H9 (cell line): ENCODE results near the gene ZNF429. TPM values are rescaled to one million over a fixed set of nuclear protein-coding genes. Genes with fewer than 3 reads are reported as not detected.

Experiments used
- DNase-seq: peaks from one replicate; pipeline ENCODE4 v3.0.0-alpha.2; 2017
- H2AFZ ChIP-seq: one replicate; pipeline ENCODE4 v1.6.1; 2013; ENCODE audit warnings: mild to moderate bottlenecking, low read length, control low read depth, moderate library complexity
- H2AK5ac ChIP-seq: 2 replicates; pipeline ENCODE4 v1.6.1; 2013; ENCODE audit warnings: low read length, control low read depth, mixed read lengths; ENCODE audit not compliant: insufficient read length
- H2BK120ac ChIP-seq: one replicate; pipeline ENCODE4 v1.6.1; 2013; ENCODE audit warnings: low read depth, mild to moderate bottlenecking, low read length, control low read depth, inconsistent platforms; ENCODE audit not compliant: poor library complexity, severe bottlenecking
- H2BK12ac ChIP-seq: 2 replicates; pipeline ENCODE4 v1.6.1; 2013; ENCODE audit warnings: low read length, control low read depth, mixed read lengths, low read depth; ENCODE audit not compliant: insufficient read length
- H2BK15ac ChIP-seq: 2 replicates; pipeline ENCODE4 v1.6.1; 2013; ENCODE audit warnings: low read depth, low read length, control low read depth
- H2BK20ac ChIP-seq: one replicate; pipeline ENCODE4 v1.6.1; 2013; ENCODE audit warnings: low read depth, mild to moderate bottlenecking, low read length, control low read depth, inconsistent platforms; ENCODE audit not compliant: poor library complexity, severe bottlenecking
- H2BK5ac ChIP-seq: 2 replicates; pipeline ENCODE4 v1.6.1; 2013; ENCODE audit warnings: low read length, control low read depth, mixed read lengths; ENCODE audit not compliant: insufficient read length
- H3K14ac ChIP-seq: 2 replicates; pipeline ENCODE4 v1.6.1; 2013; ENCODE audit warnings: low read length, control low read depth; ENCODE audit not compliant: insufficient read depth
- H3K18ac ChIP-seq: 2 replicates; pipeline ENCODE4 v1.6.1; 2013; ENCODE audit warnings: low read depth, mild to moderate bottlenecking, mixed read lengths, low read length, control low read depth; ENCODE audit not compliant: insufficient read length
- H3K23ac ChIP-seq: 2 replicates; pipeline ENCODE4 v1.6.1; 2013; ENCODE audit warnings: low read length, control low read depth, mixed read lengths, low read depth; ENCODE audit not compliant: insufficient read length
- H3K23me2 ChIP-seq: 2 replicates; pipeline ENCODE4 v1.6.1; 2013; ENCODE audit warnings: low read depth, mild to moderate bottlenecking, mixed read lengths, low read length, control low read depth; ENCODE audit not compliant: insufficient read length, poor library complexity, severe bottlenecking
- H3K27ac ChIP-seq: 2 replicates; pipeline ENCODE4 v1.5.1; 2013; ENCODE audit warnings: low read length, control low read depth, mixed read lengths, low read depth; ENCODE audit not compliant: insufficient read length
- H3K27me3 ChIP-seq: 2 replicates; pipeline ENCODE4 v1.6.1; 2013; ENCODE audit warnings: low read length, control low read depth, inconsistent platforms; ENCODE audit not compliant: insufficient read depth
- H3K4ac ChIP-seq: 2 replicates; pipeline ENCODE4 v1.6.1; 2013; ENCODE audit warnings: low read depth, mild to moderate bottlenecking, control low read depth, inconsistent platforms, low read length, moderate library complexity
- H3K4me1 ChIP-seq: 2 replicates; pipeline ENCODE4 v1.6.1; 2013; ENCODE audit warnings: low read length, control low read depth, inconsistent platforms; ENCODE audit not compliant: insufficient read depth
- H3K4me2 ChIP-seq: 2 replicates; pipeline ENCODE4 v1.6.1; 2013; ENCODE audit warnings: low read length, control low read depth, mixed read lengths; ENCODE audit not compliant: insufficient read length, insufficient read depth
- H3K56ac ChIP-seq: 2 replicates; pipeline ENCODE4 v1.6.1; 2013; ENCODE audit warnings: low read depth, mild to moderate bottlenecking, mixed read lengths, low read length, control low read depth; ENCODE audit not compliant: insufficient read length
- H3K79me1 ChIP-seq: 2 replicates; pipeline ENCODE4 v1.6.1; 2013; ENCODE audit warnings: low read depth, mild to moderate bottlenecking, moderate library complexity, low read length, control low read depth, inconsistent platforms; ENCODE audit not compliant: insufficient read depth, poor library complexity, severe bottlenecking
- H3K79me2 ChIP-seq: 2 replicates; pipeline ENCODE4 v1.6.1; 2013; ENCODE audit warnings: low read length, control low read depth, inconsistent platforms; ENCODE audit not compliant: insufficient read depth
- H3K9ac ChIP-seq: 2 replicates; pipeline ENCODE4 v1.6.1; 2013; ENCODE audit warnings: low read length, control low read depth, mixed read lengths; ENCODE audit not compliant: insufficient read length; ENCODE audit errors: extremely low read depth
- H3K9me3 ChIP-seq: one replicate; pipeline ENCODE4 v1.6.1; 2013; ENCODE audit warnings: low read depth, low read length, inconsistent platforms; ENCODE audit not compliant: control insufficient read depth
- H3T11ph ChIP-seq: one replicate; pipeline ENCODE4 v1.6.1; 2013; ENCODE audit warnings: mild to moderate bottlenecking, low read length, control low read depth, inconsistent platforms
- H4K20me1 ChIP-seq: one replicate; pipeline ENCODE4 v1.6.1; 2013; ENCODE audit not compliant: control insufficient read depth, insufficient read length, insufficient read depth
- H4K5ac ChIP-seq: 2 replicates; pipeline ENCODE4 v1.6.1; 2013; ENCODE audit warnings: low read depth, mild to moderate bottlenecking, mixed read lengths, low read length, control low read depth; ENCODE audit not compliant: insufficient read length
- H4K8ac ChIP-seq: replicated peaks from 2 replicates; pipeline ENCODE4 v1.6.1; 2013; ENCODE audit warnings: low read length, control low read depth, mixed read lengths, low read depth; ENCODE audit not compliant: insufficient read length
- H4K91ac ChIP-seq: 2 replicates; pipeline ENCODE4 v1.6.1; 2013; ENCODE audit warnings: low read depth, mild to moderate bottlenecking, moderate library complexity, mixed read lengths, low read length, control low read depth; ENCODE audit not compliant: insufficient read length
- H3K27ac Mint-ChIP-seq, 3 experiments: 2 replicates in 2 of 3; 3 replicates in 1 of 3; pipeline ENCODE4 v1.8.0; 2020 to 2021; ENCODE audit warnings: mixed read lengths in 3 of 3, mild to moderate bottlenecking in 1 of 3, moderate library complexity in 1 of 3
- H3K27me3 Mint-ChIP-seq: 2 replicates; pipeline ENCODE4 v1.8.0; 2021; ENCODE audit warnings: low read depth, mild to moderate bottlenecking, moderate library complexity, mixed read lengths
- H3K36me3 Mint-ChIP-seq, 3 experiments: 2 replicates in 2 of 3; 3 replicates in 1 of 3; pipeline ENCODE4 v1.8.0; 2020 to 2021; ENCODE audit warnings: low read depth in 3 of 3, mixed read lengths in 3 of 3; ENCODE audit not compliant: insufficient read depth in 1 of 3
- H3K4me1 Mint-ChIP-seq, 2 experiments: 2 replicates each; pipeline ENCODE4 v1.8.0; 2020; ENCODE audit warnings: mixed read lengths in 2 of 2
- H3K4me3 Mint-ChIP-seq, 2 experiments: 2 replicates in 1 of 2; 3 replicates in 1 of 2; pipeline ENCODE4 v1.8.0; 2020 to 2021; ENCODE audit warnings: mild to moderate bottlenecking in 2 of 2, mixed read lengths in 2 of 2, moderate library complexity in 1 of 2
- H3K9me3 Mint-ChIP-seq, 2 experiments: 2 replicates in 1 of 2; 3 replicates in 1 of 2; pipeline ENCODE4 v1.8.0; 2020; ENCODE audit warnings: mild to moderate bottlenecking in 2 of 2, mixed read lengths in 2 of 2, moderate library complexity in 1 of 2
- WGBS: extraction: QIAGEN DNeasy Blood & Tissue Kit; methylation state at CpG from one replicate; pipeline ENCODE4 v1.1.7; 2013; ENCODE audit warnings: missing lambda C conversion rate, low lambda C conversion rate, mixed read lengths; ENCODE audit not compliant: insufficient read length; ENCODE audit errors: extremely low coverage; 5-methylcytosine and 5-hydroxymethylcytosine counted together
- total RNA-seq: library from RNA; stranded (reverse); gene quantifications from 2 replicates; pipeline ENCODE4 v1.2.1, GENCODE V29; 2021
- TF ChIP-seq, protein P1 (sequence below): fragments of 200-600 bp; sonication (generic); conservative IDR thresholded peaks from 3 replicates; pipeline ENCODE4 v1.8.0; 2021; ENCODE audit warnings: antibody characterized with exemption, mild to moderate bottlenecking

ZNF429 gene
- total RNA-seq, 1 experiment from 2014 or later = 11.2 TPM

DNA sequence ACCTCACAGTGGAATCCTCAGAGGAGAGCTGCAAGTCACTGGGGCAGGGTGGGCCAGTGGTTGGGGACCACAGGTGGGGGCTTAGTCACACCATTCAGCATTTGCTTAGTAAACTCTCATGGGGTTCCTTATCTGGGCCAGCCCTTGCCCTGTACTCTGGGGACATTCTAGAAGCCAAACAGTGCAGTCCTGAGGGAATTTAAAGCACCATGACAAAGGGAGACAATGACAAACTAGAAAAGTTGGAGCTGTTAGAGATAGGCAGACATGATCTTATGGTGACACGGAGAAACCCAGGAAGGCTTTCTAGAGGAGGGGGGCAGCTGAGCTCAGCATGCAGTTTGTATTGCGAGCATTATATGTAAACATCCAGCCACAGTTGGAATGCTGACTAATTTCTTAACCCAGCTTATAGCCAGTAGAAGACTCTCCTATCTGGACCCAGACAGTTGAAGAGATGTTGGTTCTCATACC, 87.6 kb downstream of the ZNF429 start:
- Mint-ChIP-seq H3K36me3 (peaks cover 0 to 6% (median 2%) of the 10 kb centered on the region in 3 experiments; a peak in 4 of 7 replicates), H3K27me3 (peaks cover 9% of the 10 kb centered on the region), H3K27ac (no peak overlapping the region), H3K4me3 (no peak overlapping the region), H3K9me3 (peaks cover 69 to 81% of the 10 kb centered on the region in 2 experiments), H3K4me1 (peaks cover 4 to 5% of the 10 kb centered on the region in 2 experiments; a peak in 2 of 4 replicates)
- no CpG with 5 or more reads among the region's 2 CpGs for WGBS
- H3K9ac ChIP-seq = no peak overlapping the region
- no peak overlapping the region for H2BK20ac ChIP-seq
- no peaks in the 10 kb centered on the region for H4K20me1 ChIP-seq
- no peak overlapping the region for H2BK15ac ChIP-seq
- H2AK5ac ChIP-seq = no peak overlapping the region
- no peaks in the 10 kb centered on the region for H3K27me3 ChIP-seq
- peaks cover 42% of the 10 kb centered on the region for H3K9me3 ChIP-seq
- no peak overlapping the region for H3K18ac ChIP-seq
- no peaks in the 10 kb centered on the region for H3K4me1 ChIP-seq
- H2BK5ac ChIP-seq = no peak overlapping the region
- H3K23me2 ChIP-seq = no peaks in the 10 kb centered on the region
- no peaks in the 10 kb centered on the region for H3K79me2 ChIP-seq
- H4K8ac ChIP-seq = no peak overlapping the region
- H2BK12ac ChIP-seq = no peak overlapping the region
- H3K27ac ChIP-seq = no peak overlapping the region
- H3K56ac ChIP-seq = no peak overlapping the region
- H2BK120ac ChIP-seq = no peak overlapping the region
- H4K91ac ChIP-seq = no peak overlapping the region
- no peak overlapping the region for H2AFZ ChIP-seq
- no peak overlapping the region for H4K5ac ChIP-seq
- H3K23ac ChIP-seq = no peak overlapping the region
- TF ChIP-seq, protein P1, sequence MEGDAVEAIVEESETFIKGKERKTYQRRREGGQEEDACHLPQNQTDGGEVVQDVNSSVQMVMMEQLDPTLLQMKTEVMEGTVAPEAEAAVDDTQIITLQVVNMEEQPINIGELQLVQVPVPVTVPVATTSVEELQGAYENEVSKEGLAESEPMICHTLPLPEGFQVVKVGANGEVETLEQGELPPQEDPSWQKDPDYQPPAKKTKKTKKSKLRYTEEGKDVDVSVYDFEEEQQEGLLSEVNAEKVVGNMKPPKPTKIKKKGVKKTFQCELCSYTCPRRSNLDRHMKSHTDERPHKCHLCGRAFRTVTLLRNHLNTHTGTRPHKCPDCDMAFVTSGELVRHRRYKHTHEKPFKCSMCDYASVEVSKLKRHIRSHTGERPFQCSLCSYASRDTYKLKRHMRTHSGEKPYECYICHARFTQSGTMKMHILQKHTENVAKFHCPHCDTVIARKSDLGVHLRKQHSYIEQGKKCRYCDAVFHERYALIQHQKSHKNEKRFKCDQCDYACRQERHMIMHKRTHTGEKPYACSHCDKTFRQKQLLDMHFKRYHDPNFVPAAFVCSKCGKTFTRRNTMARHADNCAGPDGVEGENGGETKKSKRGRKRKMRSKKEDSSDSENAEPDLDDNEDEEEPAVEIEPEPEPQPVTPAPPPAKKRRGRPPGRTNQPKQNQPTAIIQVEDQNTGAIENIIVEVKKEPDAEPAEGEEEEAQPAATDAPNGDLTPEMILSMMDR = no peak
- no peak overlapping the region for H3K14ac ChIP-seq
- H3T11ph ChIP-seq = no peak overlapping the region
- no peak overlapping the region for H3K4me2 ChIP-seq
- DNase-seq = no peak
- no peaks in the 10 kb centered on the region for H3K79me1 ChIP-seq
- H3K4ac ChIP-seq = no peak overlapping the region
